ENCODE measurements around the gene EXOC4.

GRCh38 chr7:133514551-133514950 lies 261.7 kb downstream of the EXOC4 start:
- TF ChIP-seq PRDM15 (CRISPR knock-in tag; IDR thresholded peaks at IDR 0.05) (no peak), SNAPC2 (CRISPR knock-in tag; IDR thresholded peaks at IDR 0.05) (no peak), CEBPG (CRISPR knock-in tag; IDR thresholded peaks at IDR 0.05) (no peak), NR1H2 (CRISPR knock-in tag; IDR thresholded peaks at IDR 0.05; ENCODE audit: borderline replicate concordance, low read depth) (no peak), ZNF530 (CRISPR knock-in tag; IDR thresholded peaks at IDR 0.05; ENCODE audit: low read depth) (no peak), ZNF772 (CRISPR knock-in tag; IDR thresholded peaks at IDR 0.05) (no peak), THRA (CRISPR knock-in tag; IDR thresholded peaks at IDR 0.05; ENCODE audit: borderline replicate concordance) (no peak), GTF2F1 (IDR thresholded peaks at IDR 0.05; ENCODE audit: low read length) (no peak), POLR2AphosphoS5 (IDR thresholded peaks at IDR 0.05; ENCODE audit: low read depth, low read length) (no peak)

Data from HepG2 (cell line).